AG04450 (cell line): ENCODE data around the gene UPF3A. TPM values are rescaled to one million over a fixed set of nuclear protein-coding genes. Genes with fewer than 3 reads are reported as not detected.
"Not testable (repeated sequence)": the region's sequence is repeated elsewhere in the genome, so short reads cannot be mapped to it uniquely, and the experiment has no call there.

Experiments
- CTCF ChIA-PET: fragments of 300-600, 350-600 bp; formaldehyde crosslinking; extraction: SDS; loops from one replicate; lab custom pipeline; 2022; ENCODE audit warnings: antibody characterized with exemption, inconsistent platforms; lab: Charles Lee
- POLR2A ChIA-PET: fragments of 350-600 bp; formaldehyde crosslinking; extraction: SDS; loops from one replicate; lab custom pipeline; 2021; ENCODE audit warnings: antibody characterized with exemption, inconsistent platforms; lab: Yijun Ruan, JAX
- DNase-seq: peaks from one replicate; pipeline ENCODE4 v3.0.0-alpha.2; 2011; ENCODE audit warnings: low read depth, low spot score
- H3K27ac ChIP-seq: one replicate; pipeline ENCODE4 v1.5.1; 2012; ENCODE audit warnings: low read depth, low read length, control low read depth
- H3K27me3 ChIP-seq: one replicate; pipeline ENCODE4 v1.6.0; 2012; ENCODE audit warnings: low read length; ENCODE audit not compliant: control insufficient read depth, insufficient read depth
- H3K4me3 ChIP-seq: 2 replicates; pipeline ENCODE4 v1.5.1; 2011; ENCODE audit warnings: mild to moderate bottlenecking, low read depth, low read length, control low read depth
- H3K9me3 ChIP-seq: 2 replicates; pipeline ENCODE4 v1.5.1; 2012; ENCODE audit warnings: low read length; ENCODE audit not compliant: control insufficient read depth, insufficient read depth
- polyA plus RNA-seq: library from polyadenylated mRNA; depleted of rRNA; stranded (reverse); fragments of >200 nt; gene quantifications from 2 replicates; pipeline ENCODE4 v1.2.3, GENCODE V29; 2011; rRNA removed
- small RNA-seq: library from RNA; depleted of rRNA; stranded (forward); fragments of <200 nt; gene quantifications from one replicate; pipeline ENCODE3, GENCODE V24; 2012; ENCODE audit warnings: low read depth; ENCODE audit not compliant: insufficient read length
- TF ChIP-seq, protein P1 (sequence below): IDR thresholded peaks from 2 replicates; pipeline ENCODE4 v1.5.1; 2011; ENCODE audit warnings: low read depth, low read length, control low read depth, inconsistent platforms

The UPF3A gene
- polyA plus RNA-seq, 1 experiment = 60.3 TPM

DNA sequence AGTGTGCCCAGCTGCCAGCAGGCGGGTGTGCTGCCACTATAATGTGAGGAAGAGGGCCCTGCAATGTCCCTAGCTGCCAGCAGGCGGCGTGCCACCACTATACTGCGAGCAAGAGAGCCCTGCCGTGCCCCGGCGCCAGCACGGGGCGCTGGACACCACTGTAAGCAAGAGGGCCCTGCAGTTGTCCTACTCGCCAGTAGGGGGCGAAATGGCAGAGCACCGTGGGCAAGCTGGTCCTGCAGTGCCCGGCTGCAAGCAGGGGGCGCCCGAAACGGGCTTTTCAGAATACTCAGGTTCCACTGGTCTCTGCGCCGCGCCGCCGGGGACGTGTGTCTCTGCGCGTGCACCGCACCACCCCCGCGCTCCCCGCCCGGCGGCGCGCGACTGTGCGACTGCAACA is 71.4 kb downstream of the UPF3A start:
- H3K27ac ChIP-seq, H3K4me3 ChIP-seq, DNase-seq, H3K9me3 ChIP-seq, CTCF ChIA-PET, H3K27me3 ChIP-seq, POLR2A ChIA-PET: not testable (repeated sequence)
- TF ChIP-seq, protein P1, sequence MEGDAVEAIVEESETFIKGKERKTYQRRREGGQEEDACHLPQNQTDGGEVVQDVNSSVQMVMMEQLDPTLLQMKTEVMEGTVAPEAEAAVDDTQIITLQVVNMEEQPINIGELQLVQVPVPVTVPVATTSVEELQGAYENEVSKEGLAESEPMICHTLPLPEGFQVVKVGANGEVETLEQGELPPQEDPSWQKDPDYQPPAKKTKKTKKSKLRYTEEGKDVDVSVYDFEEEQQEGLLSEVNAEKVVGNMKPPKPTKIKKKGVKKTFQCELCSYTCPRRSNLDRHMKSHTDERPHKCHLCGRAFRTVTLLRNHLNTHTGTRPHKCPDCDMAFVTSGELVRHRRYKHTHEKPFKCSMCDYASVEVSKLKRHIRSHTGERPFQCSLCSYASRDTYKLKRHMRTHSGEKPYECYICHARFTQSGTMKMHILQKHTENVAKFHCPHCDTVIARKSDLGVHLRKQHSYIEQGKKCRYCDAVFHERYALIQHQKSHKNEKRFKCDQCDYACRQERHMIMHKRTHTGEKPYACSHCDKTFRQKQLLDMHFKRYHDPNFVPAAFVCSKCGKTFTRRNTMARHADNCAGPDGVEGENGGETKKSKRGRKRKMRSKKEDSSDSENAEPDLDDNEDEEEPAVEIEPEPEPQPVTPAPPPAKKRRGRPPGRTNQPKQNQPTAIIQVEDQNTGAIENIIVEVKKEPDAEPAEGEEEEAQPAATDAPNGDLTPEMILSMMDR = peak; percentile 10; the same call in 1 of the 2 replicates

DNA sequence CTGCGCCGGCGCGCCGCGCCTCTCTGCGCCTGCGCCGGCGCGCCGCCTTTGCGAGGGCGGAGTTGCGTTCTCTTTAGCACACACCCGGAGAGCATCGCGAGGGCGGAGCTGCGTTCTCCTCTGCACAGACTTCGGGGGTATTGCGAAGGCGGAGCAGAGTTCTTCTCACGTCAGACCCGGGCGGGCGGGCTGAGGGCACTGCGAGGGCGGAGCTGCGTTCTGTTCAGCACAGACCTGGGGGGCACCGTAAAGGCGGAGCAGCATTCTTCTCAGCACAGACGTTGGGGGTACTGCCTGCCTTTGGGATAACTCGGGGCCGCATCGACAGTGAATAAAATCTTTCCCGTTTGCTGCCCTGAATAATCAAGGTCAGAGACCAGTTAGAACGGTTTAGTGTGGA is 72.0 kb downstream of the UPF3A start:
- H3K9me3 ChIP-seq, CTCF ChIA-PET, H3K27ac ChIP-seq, DNase-seq, H3K27me3 ChIP-seq, H3K4me3 ChIP-seq, POLR2A ChIA-PET: not testable (repeated sequence)

Small RNA genes within 50 kb of the gene (small RNA-seq; reads per million reads assigned to genes)
- gene MIR4502 = not detected
- gene MIR548AR = 2.2 reads per million

Other genes starting within 250 kb of the UPF3A start
- gene RASA3, start 149.0 kb upstream of the UPF3A start, polyA plus RNA-seq = 25.2 and 26.8 TPM in 2 replicates
- gene CFAP97D2, start 102.3 kb upstream of the UPF3A start, polyA plus RNA-seq = not detected in 2 replicates
- 88.2 and 112 TPM in 2 replicates for gene CDC16, start 46.7 kb upstream of the UPF3A start, polyA plus RNA-seq
- gene CHAMP1, start 32.9 kb downstream of the UPF3A start, polyA plus RNA-seq = 39.3 and 57.7 TPM in 2 replicates